ENCODE data around the gene PHYKPL. TPM values are rescaled to one million over a fixed set of nuclear protein-coding genes. Genes with fewer than 3 reads are reported as not detected.

PHYKPL gene
- total and polyA plus RNA-seq, 2 donors (not counting 3 experiments of a cell fraction or from before 2014, with no cell fraction given): 71.7 to 81.7 TPM

GRCh38 chr5:178207183-178207916, 25.3 kb downstream of the PHYKPL start:
- ChIA-PET CTCF (interaction anchor here (1.3 kb wide), 1 partner anchor 131 kb away, joined by 6 read pairs; no protein-coding TSS in a partner anchor), POLR2A (interaction anchor here (1.0 kb wide), 1 partner anchor 25 kb away, joined by 3 read pairs; the partner anchor contains the start of gene PHYKPL)
- Histone ChIP-seq H3K79me2 (ENCODE audit: control insufficient read depth, insufficient read depth, low read length) (peaks cover 55% of the 10 kb centered on the region), H3K9me1 (replicated peaks; ENCODE audit: control insufficient read depth, extremely low read depth, insufficient read depth, low read length) (no peaks in the 10 kb centered on the region), H3K27ac (ENCODE audit: insufficient read depth, low read depth, low read length) (no peak overlapping the region), H3K4me1 (ENCODE audit: control insufficient read depth, extremely low read depth, insufficient read depth, low read length) (peaks cover 22% of the 10 kb centered on the region), H3K27me3 (ENCODE audit: control insufficient read depth in 2 of 2, insufficient read depth in 2 of 2, low read length in 2 of 2) (no peaks in the 10 kb centered on the region), H4K20me1 (replicated peaks; ENCODE audit: control insufficient read depth, extremely low read depth, insufficient read depth, low read length) (peaks cover 4% of the 10 kb centered on the region), H3K36me3 (ENCODE audit: control insufficient read depth in 2 of 2, extremely low read depth in 1 of 2, insufficient read depth in 2 of 2, low read length in 2 of 2) (peaks cover 30 to 47% of the 10 kb centered on the region in 2 experiments), H3K9me3 (replicated peaks; ENCODE audit: control insufficient read depth, insufficient read depth, low read length) (no peaks in the 10 kb centered on the region), H3K4me3 (replicated peaks in 1 of 3; ENCODE audit: insufficient read depth in 1 of 3, low read depth in 1 of 3, low read length in 3 of 3) (no peak overlapping the region), H3K9ac (replicated peaks; ENCODE audit: extremely low read depth, insufficient read depth, low read length) (no peak overlapping the region), H2AFZ (ENCODE audit: low read depth, low read length) (no peak overlapping the region), H3K4me2 (ENCODE audit: insufficient read depth, low read length) (peak overlapping the region; percentile 69)
- peak; percentile 75 for DNase-seq (ENCODE audit: low read depth, low spot score)
- intact Hi-C loops (cut with micrococcal nuclease): no loop called here
- no peak for TF ChIP-seq POLR2AphosphoS5 (IDR thresholded peaks at IDR 0.05; ENCODE audit: insufficient read depth, low read depth, low read length)
- no peak for TF ChIP-seq FOS (IDR thresholded peaks at IDR 0.05; ENCODE audit: borderline replicate concordance, insufficient read depth, low read length)
- no peak for TF ChIP-seq GATA2 (IDR thresholded peaks at IDR 0.05; ENCODE audit: insufficient read depth, insufficient read length, low read depth, low read length)
- TF ChIP-seq CTCF (IDR thresholded peaks at IDR 0.05; ENCODE audit: extremely low read depth in 1 of 2, insufficient read depth in 1 of 2, low read depth in 1 of 2, low read length in 2 of 2): no peak
- TF ChIP-seq JUN (IDR thresholded peaks at IDR 0.05; ENCODE audit: borderline replicate concordance, insufficient read depth, insufficient read length, low read depth): no peak
- no peak for TF ChIP-seq MYC (IDR thresholded peaks at IDR 0.05; ENCODE audit: low read depth, low read length)
- no peak for TF ChIP-seq POLR2A (IDR thresholded peaks at IDR 0.05; ENCODE audit: low read depth, low read length)
- no peak for TF ChIP-seq EZH2 (IDR thresholded peaks at IDR 0.05; ENCODE audit: borderline replicate concordance, low read depth, low read length, severe bottlenecking)
- TF ChIP-seq MAX (IDR thresholded peaks at IDR 0.05; ENCODE audit: insufficient read depth, insufficient read length): no peak
- BruUV-seq (replicated peaks): no TSS peak
- dilution Hi-C loops (cut with MboI; ENCODE audit: extremely low pct_ligation_motif_present, low sequenced_read_pairs): no loop called here
- FAIRE-seq: peak; percentile 76
